ENCODE measurements around the gene SH2D6. TPM values are rescaled to one million over a fixed set of nuclear protein-coding genes. Genes with fewer than 3 reads are reported as not detected.

SH2D6 gene
- polyA plus RNA-seq, 3 donors: not detected

- WGBS (ENCODE audit: insufficient coverage): 100% methylated on average over 2 of the region's 2 CpGs
- no peaks in the 10 kb centered on the region for H4K20me1 ChIP-seq (ENCODE audit: insufficient read depth, low read length)
- H3K79me2 ChIP-seq (ENCODE audit: insufficient read depth, low read length): no peaks in the 10 kb centered on the region
- no peaks in the 10 kb centered on the region for H3K4me1 Mint-ChIP-seq
- no peak overlapping the region for H3K27ac Mint-ChIP-seq
- no peaks in the 10 kb centered on the region for H3K27me3 ChIP-seq (ENCODE audit: control insufficient read depth in 2 of 2, insufficient read depth in 2 of 2, low read length in 2 of 2)
- H3K4me3 ChIP-seq (replicated peaks in 1 of 3; ENCODE audit: low read depth in 2 of 3, low read length in 3 of 3): no peak overlapping the region
- DNase-seq: no peak
- no peak overlapping the region for H3K9ac ChIP-seq (ENCODE audit: insufficient read depth, low read length, poor library complexity, severe bottlenecking)
- no peaks in the 10 kb centered on the region for H3K4me1 ChIP-seq (ENCODE audit: control insufficient read depth in 1 of 2, insufficient read depth in 2 of 2, low read length in 2 of 2)
- H3K27me3 Mint-ChIP-seq (ENCODE audit: low read depth in 3 of 3): peaks cover 0 to 2% (median 0%) of the 10 kb centered on the region in 3 donors
- no peaks in the 10 kb centered on the region for H3K36me3 Mint-ChIP-seq
- no peaks in the 10 kb centered on the region for H3K9me3 ChIP-seq (replicated peaks in 1 of 2; ENCODE audit: control insufficient read depth in 1 of 2, insufficient read depth in 1 of 2, low read length in 2 of 2)
- no peak for TF ChIP-seq CTCF (IDR thresholded peaks at IDR 0.05)
- intact Hi-C loops (cut with micrococcal nuclease): no loop called here
- no peaks in the 10 kb centered on the region for H3K36me3 ChIP-seq (replicated peaks in 1 of 2; ENCODE audit: control insufficient read depth in 1 of 2, insufficient read depth in 2 of 2, low read length in 2 of 2)
- H3K27ac ChIP-seq (ENCODE audit: low read depth in 1 of 2, low read length in 2 of 2): no peak overlapping the region
- no peak overlapping the region for H3K4me2 ChIP-seq (replicated peaks; ENCODE audit: extremely low read depth, low read length, poor library complexity, severe bottlenecking)
- no peak overlapping the region for H2AFZ ChIP-seq (ENCODE audit: insufficient read depth, low read depth, low read length, poor library complexity, severe bottlenecking)
- no peak overlapping the region for H3K4me3 Mint-ChIP-seq
- no peaks in the 10 kb centered on the region for H3K9me3 Mint-ChIP-seq
Measured at GRCh38 chr2:85462322-85462721, 43.8 kb downstream of the SH2D6 start.

- no peak overlapping the region for H3K4me3 Mint-ChIP-seq
- Histone ChIP-seq H3K79me2 (ENCODE audit: insufficient read depth, low read length) (no peaks in the 10 kb centered on the region), H3K27ac (ENCODE audit: low read depth in 1 of 2, low read length in 2 of 2) (no peak overlapping the region), H2AFZ (ENCODE audit: insufficient read depth, low read depth, low read length, poor library complexity, severe bottlenecking) (no peak overlapping the region), H3K9me3 (replicated peaks in 1 of 2; ENCODE audit: control insufficient read depth in 1 of 2, insufficient read depth in 1 of 2, low read length in 2 of 2) (no peaks in the 10 kb centered on the region), H3K4me3 (replicated peaks in 1 of 3; ENCODE audit: low read depth in 2 of 3, low read length in 3 of 3) (no peak overlapping the region), H3K4me2 (replicated peaks; ENCODE audit: extremely low read depth, low read length, poor library complexity, severe bottlenecking) (no peak overlapping the region), H4K20me1 (ENCODE audit: insufficient read depth, low read length) (no peaks in the 10 kb centered on the region), H3K4me1 (ENCODE audit: control insufficient read depth in 1 of 2, insufficient read depth in 2 of 2, low read length in 2 of 2) (peaks cover 3 to 9% of the 10 kb centered on the region in 2 donors), H3K27me3 (ENCODE audit: control insufficient read depth in 2 of 2, insufficient read depth in 2 of 2, low read length in 2 of 2) (no peaks in the 10 kb centered on the region), H3K36me3 (replicated peaks in 1 of 2; ENCODE audit: control insufficient read depth in 1 of 2, insufficient read depth in 2 of 2, low read length in 2 of 2) (no peaks in the 10 kb centered on the region), H3K9ac (ENCODE audit: insufficient read depth, low read length, poor library complexity, severe bottlenecking) (no peak overlapping the region)
- no peaks in the 10 kb centered on the region for H3K9me3 Mint-ChIP-seq
- intact Hi-C loops (cut with micrococcal nuclease): no loop called here
- peaks cover 0 to 2% (median 2%) of the 10 kb centered on the region in 3 donors for H3K27me3 Mint-ChIP-seq (ENCODE audit: low read depth in 3 of 3)
- TF ChIP-seq CTCF (IDR thresholded peaks at IDR 0.05): no peak
- peaks cover 10% of the 10 kb centered on the region for H3K4me1 Mint-ChIP-seq
- no peaks in the 10 kb centered on the region for H3K36me3 Mint-ChIP-seq
- no peak overlapping the region for H3K27ac Mint-ChIP-seq
- WGBS (ENCODE audit: insufficient coverage): no CpG with 5 or more reads among the region's 8 CpGs
- DNase-seq: no peak
Measured at GRCh38 chr2:85468096-85468703, 49.7 kb downstream of the SH2D6 start.

Measured in CD14-positive monocyte (primary cell).